Activated T-cell treated with anti-CD3 and anti-CD28 coated beads for 24 hours (primary cell): ENCODE results near the gene RNASE13.
"Not testable (repeated sequence)": the region's sequence is repeated elsewhere in the genome, so short reads cannot be mapped to it uniquely, and the experiment has no call there.

Experiments used
- DNase-seq: peaks from one replicate; pipeline ENCODE4 v3.0.0-alpha.2; 2020; ENCODE audit warnings: low read depth

RNASE13 gene

DNA sequence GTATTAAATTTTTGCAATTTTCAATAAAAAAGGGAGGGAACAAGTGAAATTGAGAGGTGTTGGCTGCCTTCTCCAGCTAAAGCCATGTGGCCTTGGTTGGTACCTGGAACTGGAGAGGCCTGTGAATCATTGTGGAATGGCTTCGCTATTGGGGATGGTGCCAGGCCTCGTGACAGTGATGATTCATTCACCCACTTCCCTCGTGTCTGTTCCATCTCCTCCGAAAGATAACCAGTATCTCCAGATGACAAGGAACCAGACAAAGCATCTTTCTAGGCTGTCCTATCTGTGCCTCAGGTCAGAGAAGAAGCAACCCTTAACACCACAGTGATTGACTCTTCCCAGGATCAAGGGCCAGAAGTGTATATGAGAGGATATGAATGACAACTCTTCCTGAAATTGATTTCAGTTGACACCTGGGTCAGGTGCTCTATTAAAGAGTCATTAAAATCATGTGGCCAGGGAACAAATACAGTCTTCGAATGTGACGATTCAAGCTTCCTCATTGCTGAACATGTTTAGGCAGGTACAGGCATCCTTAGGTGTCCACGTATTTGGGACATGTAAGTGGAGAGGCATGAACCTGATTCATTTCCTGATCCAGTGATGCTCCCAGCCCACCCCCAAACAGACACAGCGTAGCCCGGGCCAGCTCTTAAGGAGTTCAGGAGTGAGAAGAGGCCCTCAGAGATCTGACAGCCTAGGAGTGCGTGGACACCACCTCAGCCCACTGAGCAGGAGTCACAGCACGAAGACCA, 7.2 kb upstream of the RNASE13 start, which contains the start of gene RNASE7:
RNASE7 (plus strand) TSS at position 687 of the 758 bp plus-strand sequence. CDS start 631 bp downstream, outside the sequence.
- DNase-seq, result no peak

GRCh38 chr14:21040941-21041340, 6.3 kb upstream of the RNASE13 start:
- DNase-seq, result not testable (repeated sequence)

DNA sequence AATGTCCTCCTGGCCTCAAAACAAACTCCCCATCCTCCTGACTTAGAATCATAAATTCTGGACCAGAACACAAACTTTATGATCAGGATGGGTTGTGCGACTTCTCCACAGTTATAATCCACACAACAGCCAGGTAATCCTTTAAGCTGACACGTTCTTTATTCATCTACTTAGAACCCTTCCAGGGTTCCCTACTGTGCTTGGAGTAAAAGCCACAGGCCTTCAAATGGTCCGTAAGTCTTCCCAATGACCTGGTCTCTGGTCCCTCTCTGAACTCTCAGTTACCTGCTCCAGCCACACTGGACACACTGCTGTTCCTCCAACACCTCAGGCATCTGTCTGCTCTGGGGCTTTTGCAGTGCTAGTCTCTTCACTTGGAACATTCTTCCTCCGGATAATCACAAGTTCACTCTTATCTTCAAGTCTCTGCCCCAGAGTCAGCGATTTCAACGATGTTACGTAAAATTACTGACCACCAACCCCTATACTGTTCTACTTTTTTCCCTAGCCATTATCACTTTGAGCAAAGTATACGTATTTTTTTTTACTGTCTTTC, 5.8 kb upstream of the RNASE13 start:
- no peak for DNase-seq

GRCh38 chr14:21039585-21040369, 5.2 kb upstream of the RNASE13 start:
- no peak for DNase-seq

DNA sequence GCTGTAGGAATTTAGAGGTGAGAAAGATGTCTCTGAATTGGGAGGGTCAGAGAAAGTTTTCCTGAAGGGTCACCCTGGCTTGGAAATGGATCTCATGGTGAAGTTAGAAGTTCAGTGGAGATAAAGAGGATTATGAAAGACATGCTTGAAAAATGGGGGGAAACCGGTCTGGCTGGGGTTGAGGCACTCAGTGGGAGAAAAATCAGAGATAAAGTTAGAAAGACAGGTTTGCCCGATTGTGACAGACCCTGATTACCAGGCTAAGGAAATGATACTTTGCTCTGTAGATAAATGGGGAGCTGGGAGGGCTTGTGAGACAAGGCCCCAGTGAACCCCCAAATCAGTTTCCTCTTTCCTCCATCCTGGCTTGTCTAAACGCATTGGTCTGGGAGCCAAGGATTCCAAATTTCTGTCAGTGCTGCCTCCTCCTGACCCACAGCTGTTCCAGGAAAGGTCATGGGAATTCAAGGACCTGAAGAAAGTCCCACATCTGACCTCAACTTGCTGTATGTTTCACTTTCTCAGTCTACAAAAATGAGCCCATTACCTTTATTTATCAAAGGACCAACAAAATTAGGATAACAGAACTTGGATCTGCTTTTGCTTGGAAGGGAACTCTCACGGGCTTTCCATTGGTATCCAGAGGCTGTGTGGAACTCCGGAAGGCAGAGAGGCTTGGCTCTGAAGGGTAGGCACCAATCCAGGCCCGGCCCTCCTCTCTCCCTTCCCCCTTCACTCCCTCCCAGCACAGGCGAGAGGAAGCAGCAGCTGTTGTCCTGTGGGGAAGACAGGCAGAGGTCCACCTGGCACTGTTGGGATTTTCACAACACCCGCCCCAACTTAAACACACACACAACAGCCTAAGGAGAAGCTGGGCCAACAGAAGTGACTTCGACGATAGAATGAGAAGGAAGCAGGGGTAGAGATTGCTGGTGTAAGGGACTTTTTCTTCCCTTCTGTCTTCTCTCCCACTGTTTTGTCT, 4.1 kb upstream of the RNASE13 start:
- DNase-seq, result no peak

DNA sequence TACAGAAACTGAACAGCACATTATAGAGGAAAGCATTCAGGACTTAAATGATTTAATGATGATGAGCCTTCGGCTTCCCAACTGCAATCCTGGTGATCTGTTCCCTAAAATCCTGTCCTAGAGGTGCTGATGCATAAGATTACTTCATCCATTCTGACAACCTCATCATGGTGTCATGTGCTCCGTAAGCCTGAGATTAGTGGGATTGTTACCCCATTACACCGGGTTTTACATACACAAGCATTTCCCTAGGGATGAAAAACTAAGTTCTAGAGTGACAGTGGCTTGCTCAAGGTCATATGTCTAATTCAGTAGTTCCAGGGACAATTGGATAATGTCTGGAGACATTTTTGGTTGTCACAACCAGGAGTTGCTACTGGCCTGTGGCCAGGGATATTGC, 2.5 kb upstream of the RNASE13 start:
- no peak for DNase-seq

DNA sequence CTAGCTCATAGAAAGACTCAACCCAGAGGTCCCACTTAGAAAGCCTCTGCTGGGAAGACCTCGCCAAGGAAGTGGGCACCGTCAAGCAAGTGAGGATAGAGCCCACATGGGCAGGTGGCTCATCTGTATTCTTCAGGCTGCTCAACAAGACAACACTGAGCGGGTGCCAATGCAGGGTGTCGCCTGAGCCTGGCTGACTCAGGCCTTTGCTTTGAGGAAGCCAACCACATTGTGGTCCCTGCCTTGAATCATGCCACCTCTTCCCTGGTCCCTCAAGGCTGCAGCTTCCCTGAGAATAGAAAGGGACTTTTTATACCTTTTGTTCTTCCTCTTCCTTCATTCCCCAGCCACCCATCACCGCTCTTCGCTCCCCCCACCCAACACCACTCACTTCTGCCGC, 2.1 kb upstream of the RNASE13 start:
- no peak for DNase-seq

- DNase-seq, result no peak
These were observed 1.4 kb downstream of the RNASE13 start for GRCh38 chr14:21033133-21033698.

DNA sequence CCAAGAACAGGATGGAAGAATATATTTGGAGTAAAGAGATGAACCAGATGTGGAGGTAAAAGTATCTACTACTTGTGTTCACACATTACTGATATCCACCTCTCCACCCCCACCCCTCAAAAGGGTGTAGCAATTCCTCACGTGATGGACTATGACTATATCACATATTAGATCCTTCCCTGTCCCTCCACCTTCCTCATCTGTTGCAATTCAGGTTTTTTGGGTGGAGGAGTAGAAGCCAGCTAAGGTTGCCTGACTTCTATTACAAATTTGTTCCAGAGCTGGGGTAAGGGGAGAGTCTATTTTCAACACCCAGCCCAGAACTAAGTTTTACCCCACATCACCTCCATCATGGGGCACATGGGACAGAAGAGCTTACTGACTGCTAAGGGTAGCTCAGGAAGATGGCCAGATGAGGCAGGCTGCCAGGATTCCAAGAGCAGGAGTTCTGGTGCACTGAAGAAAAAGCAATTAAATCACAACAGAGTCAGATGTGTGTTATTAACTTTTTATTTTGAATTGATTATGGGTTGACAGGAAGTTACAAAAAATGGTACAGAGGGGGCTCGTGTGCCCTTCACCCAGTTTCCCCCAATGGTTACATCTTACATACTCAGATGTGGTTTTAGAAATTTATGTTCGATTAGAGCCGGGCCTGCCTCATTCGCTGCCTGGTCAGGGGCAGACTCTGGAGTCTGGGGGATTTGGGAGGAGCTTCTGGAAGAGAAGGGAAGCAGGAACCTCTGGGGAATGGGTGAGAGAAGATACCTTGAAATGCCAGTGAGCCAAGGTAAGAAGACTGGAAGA, 2.1 kb downstream of the RNASE13 start:
- no peak for DNase-seq

DNA sequence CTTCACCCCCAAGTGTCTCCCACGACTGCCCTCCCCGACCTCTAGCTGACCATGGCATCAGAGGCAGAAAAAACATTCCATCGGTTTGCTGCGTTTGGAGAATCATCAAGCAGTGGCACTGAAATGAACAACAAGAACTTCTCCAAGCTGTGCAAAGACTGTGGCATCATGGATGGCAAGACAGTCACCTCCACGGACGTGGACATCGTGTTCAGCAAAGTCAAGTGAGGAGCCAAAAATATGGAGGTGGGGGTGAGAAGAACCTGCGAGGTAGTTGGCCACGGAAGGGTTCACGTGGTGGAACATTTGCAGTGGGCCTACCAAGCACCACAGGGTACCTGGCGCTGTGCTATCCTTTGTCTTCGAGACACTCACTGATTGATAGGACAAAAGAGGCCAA, 4.1 kb downstream of the RNASE13 start:
- no peak for DNase-seq

- DNase-seq, result no peak
These were observed 4.7 kb downstream of the RNASE13 start, which contains the start of gene TPPP2 for GRCh38 chr14:21029917-21030316. TPPP2 (plus strand) TSS chr14:21030217; CDS start chr14:21030582, 365 bp downstream.

- DNase-seq, result no peak
These were observed 7.7 kb downstream of the RNASE13 start for GRCh38 chr14:21026988-21027315.

DNA sequence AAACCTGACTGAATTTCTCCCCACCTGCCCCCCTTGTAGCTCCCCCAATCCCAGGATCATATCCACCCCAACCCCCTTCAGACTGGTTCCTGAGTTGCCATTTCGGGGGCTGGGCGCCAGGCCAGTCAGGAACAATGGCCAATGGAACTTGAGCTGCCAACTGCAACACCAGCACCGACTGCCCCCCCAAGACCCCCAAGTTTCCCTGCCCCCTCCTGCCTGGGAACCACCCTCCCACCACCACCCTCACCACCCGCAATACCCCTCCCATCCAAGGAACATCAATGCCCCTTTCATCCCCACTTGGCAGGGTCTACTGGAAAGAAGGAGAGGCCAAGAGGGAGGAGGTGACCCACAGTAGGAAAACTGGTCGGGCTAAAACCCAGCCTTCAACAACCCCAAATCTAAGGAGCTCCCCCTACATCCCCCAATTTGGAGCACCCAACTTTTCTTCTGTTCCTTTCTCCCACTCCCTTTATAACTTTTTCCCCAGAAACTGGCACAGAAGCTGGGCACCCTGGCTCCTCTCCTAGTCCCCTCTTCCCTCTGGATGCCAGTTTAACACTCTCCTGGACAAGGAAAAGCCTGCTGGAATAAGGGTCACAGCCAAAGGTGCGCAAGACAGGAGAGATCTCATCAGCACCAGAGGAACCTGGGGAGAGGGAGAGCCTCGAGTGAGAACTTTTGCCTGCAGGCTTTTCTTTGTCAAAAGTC, 8.2 kb downstream of the RNASE13 start:
- DNase-seq, result no peak

GRCh38 chr14:21025371-21026273, 9.0 kb downstream of the RNASE13 start:
- DNase-seq, result no peak

GRCh38 chr14:21024585-21025370, 9.8 kb downstream of the RNASE13 start, which contains the start of gene NDRG2:
NDRG2 (minus strand) TSS chr14:21025061; CDS start chr14:21023315, 1,746 bp downstream.
- peak; percentile 51 for DNase-seq

GRCh38 chr14:21023817-21024584, 10.6 kb downstream of the RNASE13 start:
- DNase-seq, result no peak

DNA sequence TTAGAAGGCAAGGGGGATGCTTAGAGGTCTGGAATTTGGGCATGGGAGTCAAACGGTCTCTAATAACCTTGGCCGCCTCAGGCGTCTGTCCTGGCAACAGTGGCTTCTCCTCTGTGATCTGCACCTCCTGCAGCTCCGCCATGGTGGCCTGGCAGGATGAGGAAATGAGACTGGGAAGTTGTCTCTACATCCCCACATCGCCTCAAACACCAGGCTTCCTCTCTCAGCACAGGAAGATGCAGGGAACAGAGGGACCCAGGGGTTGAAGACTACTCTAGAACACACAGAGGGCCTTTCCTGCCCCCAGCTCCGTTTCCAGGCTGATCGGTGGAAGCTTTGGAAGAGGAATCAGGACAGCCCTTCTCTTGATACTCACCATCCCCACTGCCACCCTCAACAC, 11.4 kb downstream of the RNASE13 start:
- no peak for DNase-seq
